GM18511 (cell line): ENCODE data around the gene GALNT5.
A peak's percentile ranks its signal among the peaks of the same experiment; 100 is the strongest.
"Not testable (repeated sequence)": the region's sequence is repeated elsewhere in the genome, so short reads cannot be mapped to it uniquely, and the experiment has no call there.

Source experiments
- ATAC-seq: cut with Tn5 transposase; IDR thresholded peaks from one replicate; pipeline ENCODE4 v1.9.1; 2021; ENCODE audit warnings: mild to moderate bottlenecking, moderate library complexity; ENCODE audit not compliant: unreplicated experiment

GALNT5 gene

GRCh38 chr2:157257312-157258252 is at the start of gene GALNT5:
TSS of gene GALNT5 (plus strand) at chr2:157257705. CDS start at chr2:157258083, 378 bp downstream.
- no peak for ATAC-seq

- ATAC-seq: no peak
Observed at GRCh38 chr2:157216286-157216965, 41.1 kb upstream of the GALNT5 start.

GRCh38 chr2:157217409-157217808 is 40.1 kb upstream of the GALNT5 start:
- no peak for ATAC-seq

- ATAC-seq: no peak
Observed at GRCh38 chr2:157218911-157219310, 38.6 kb upstream of the GALNT5 start.

GRCh38 chr2:157220502-157220901 is 37.0 kb upstream of the GALNT5 start:
- ATAC-seq: no peak

GRCh38 chr2:157221394-157221988 is 36.0 kb upstream of the GALNT5 start:
- ATAC-seq: no peak

- no peak for ATAC-seq
Observed at GRCh38 chr2:157223624-157224205, 33.8 kb upstream of the GALNT5 start.

GRCh38 chr2:157224448-157224847 is 33.1 kb upstream of the GALNT5 start:
- not testable (repeated sequence) for ATAC-seq

- ATAC-seq: no peak
Observed at GRCh38 chr2:157227592-157227991, 29.9 kb upstream of the GALNT5 start.

GRCh38 chr2:157228946-157229345 is 28.6 kb upstream of the GALNT5 start:
- no peak for ATAC-seq

GRCh38 chr2:157229572-157229971 is 27.9 kb upstream of the GALNT5 start:
- ATAC-seq: no peak

- ATAC-seq: no peak
Observed at GRCh38 chr2:157231476-157231875, 26.0 kb upstream of the GALNT5 start.

GRCh38 chr2:157233506-157233905 is 24.0 kb upstream of the GALNT5 start:
- no peak for ATAC-seq

GRCh38 chr2:157236404-157236803 is 21.1 kb upstream of the GALNT5 start:
- ATAC-seq: no peak

GRCh38 chr2:157238296-157238695 is 19.2 kb upstream of the GALNT5 start:
- ATAC-seq: no peak

GRCh38 chr2:157244691-157245090 is 12.8 kb upstream of the GALNT5 start:
- no peak for ATAC-seq

GRCh38 chr2:157245144-157245840 is 12.2 kb upstream of the GALNT5 start:
- no peak for ATAC-seq

- peak; percentile 95 for ATAC-seq
Observed at GRCh38 chr2:157245846-157246764, 11.4 kb upstream of the GALNT5 start.

GRCh38 chr2:157246765-157247407 is 10.6 kb upstream of the GALNT5 start:
- no peak for ATAC-seq
